Liver (tissue), 9 donors: ENCODE measurements around the gene HACD2. TPM values are rescaled to one million over a fixed set of nuclear protein-coding genes. Genes with fewer than 3 reads are reported as not detected.

Experiments used
- DNase-seq: peaks from one replicate; pipeline ENCODE4 v3.0.0-alpha.2; 2017; ENCODE audit warnings: low spot score
- H3K27ac ChIP-seq, 2 donors: one replicate each; pipeline ENCODE4 v1.7.0; 2013; ENCODE audit warnings: inconsistent platforms in 2 of 2, low read length in 2 of 2, control low read depth in 1 of 2, low read depth in 1 of 2, mild to moderate bottlenecking in 1 of 2
- H3K27me3 ChIP-seq, 4 donors: one replicate each; pipeline versions ENCODE4 v1.6.1 to v1.7.0; 2013; ENCODE audit warnings: low read length in 3 of 4, inconsistent platforms in 1 of 4, mild to moderate bottlenecking in 1 of 4, moderate library complexity in 1 of 4; ENCODE audit not compliant: control insufficient read depth in 4 of 4, insufficient read depth in 4 of 4
- H3K36me3 ChIP-seq, 4 donors: one replicate each; pipeline versions ENCODE4 v1.6.1 to v1.7.0; 2013; ENCODE audit warnings: low read length in 3 of 4, mild to moderate bottlenecking in 3 of 4, low read depth in 1 of 4, moderate library complexity in 1 of 4; ENCODE audit not compliant: control insufficient read depth in 4 of 4, insufficient read depth in 3 of 4
- H3K4me1 ChIP-seq, 4 donors: one replicate each; pipeline versions ENCODE4 v1.6.1 to v1.7.0; 2013; ENCODE audit warnings: low read length in 3 of 4, mild to moderate bottlenecking in 3 of 4, moderate library complexity in 1 of 4; ENCODE audit not compliant: control insufficient read depth in 4 of 4, insufficient read depth in 4 of 4
- H3K4me3 ChIP-seq, 3 donors: one replicate each; pipeline versions ENCODE4 v1.6.1 to v1.7.0; 2013; ENCODE audit warnings: low read length in 3 of 3, control low read depth in 1 of 3, low read depth in 1 of 3, mild to moderate bottlenecking in 1 of 3
- H3K9ac ChIP-seq, 2 donors: one replicate each; pipeline ENCODE4 v1.7.0; 2013; ENCODE audit warnings: low read length in 2 of 2, mild to moderate bottlenecking in 2 of 2, moderate library complexity in 2 of 2, control low read depth in 1 of 2, low read depth in 1 of 2
- H3K9me3 ChIP-seq, 4 donors: one replicate each; pipeline versions ENCODE4 v1.6.1 to v1.7.0; 2013; ENCODE audit warnings: low read length in 3 of 4; ENCODE audit not compliant: control insufficient read depth in 4 of 4
- EGR1 ChIP-seq, 2 donors: IDR thresholded peaks; 2 replicates each; pipeline ENCODE4 v1.6.1; 2016 to 2018; ENCODE audit warnings: antibody characterized with exemption in 2 of 2, low read depth in 2 of 2
- FOXA1 ChIP-seq: IDR thresholded peaks from 2 replicates; pipeline ENCODE4 v1.6.1; 2016; ENCODE audit warnings: antibody characterized with exemption
- FOXA2 ChIP-seq: IDR thresholded peaks from 2 replicates; pipeline ENCODE4 v1.6.1; 2016; ENCODE audit warnings: antibody characterized with exemption
- HNF4A ChIP-seq, 2 donors: conservative IDR thresholded peaks; 2 replicates each; pipeline ENCODE4 v1.6.1; 2016; ENCODE audit warnings: antibody characterized with exemption in 2 of 2, mild to moderate bottlenecking in 2 of 2
- JUND ChIP-seq, 2 donors: IDR thresholded peaks; 2 replicates each; pipeline ENCODE4 v1.6.1; 2016; ENCODE audit warnings: antibody characterized with exemption in 2 of 2
- NR2F2 ChIP-seq: IDR thresholded peaks from 2 replicates; pipeline ENCODE4 v1.6.1; 2016; ENCODE audit warnings: antibody characterized with exemption
- RAD21 ChIP-seq, 2 donors: IDR thresholded peaks; 2 replicates each; pipeline ENCODE4 v1.6.1; 2016; ENCODE audit warnings: antibody characterized with exemption in 2 of 2, mild to moderate bottlenecking in 2 of 2
- RXRA ChIP-seq, 2 donors: IDR thresholded peaks; 2 replicates each; pipeline ENCODE4 v1.6.1; 2017 to 2018; ENCODE audit warnings: antibody characterized with exemption in 2 of 2, mild to moderate bottlenecking in 1 of 2
- YY1 ChIP-seq: IDR thresholded peaks from 2 replicates; pipeline ENCODE4 v1.6.1; 2016; ENCODE audit warnings: antibody characterized with exemption, mild to moderate bottlenecking
- WGBS: extraction: QIAGEN DNeasy Blood & Tissue Kit; methylation state at CpG from one replicate; pipeline ENCODE4 v1.1.7; 2013; 5-methylcytosine and 5-hydroxymethylcytosine counted together
- polyA plus RNA-seq, 2 donors: library from polyadenylated mRNA; stranded (reverse) in 1 of 2; unstranded in 1 of 2; fragments of 200-250 nt in 1 of 2; fragments of >200 nt in 1 of 2; fragmentation: Nextera tagmentation in 1 of 2; extraction: Ambion mirVana in 1 of 2; gene quantifications; one replicate each; pipeline versions ENCODE4 v1.2.1 to v1.2.3, GENCODE V29; 2013 to 2015
- total RNA-seq, 2 donors: library from RNA; depleted of rRNA; stranded (reverse); fragments of >200 nt; gene quantifications; one replicate each; pipeline ENCODE4 v1.2.3, GENCODE V29; 2014
- TF ChIP-seq, protein P1 (sequence below): IDR thresholded peaks from 2 replicates; pipeline ENCODE4 v1.6.1; 2016; ENCODE audit warnings: antibody characterized with exemption, mild to moderate bottlenecking
- TF ChIP-seq, protein P2 (sequence below): fragments of 150-350 bp; IDR thresholded peaks from 2 replicates; pipeline ENCODE4 v1.5.1; 2017; ENCODE audit warnings: improper control_type of control experiment, low read depth, low read length; ENCODE audit not compliant: missing input control
- TF ChIP-seq, protein P3 (sequence below): IDR thresholded peaks from 2 replicates; pipeline ENCODE4 v1.6.1; 2016; ENCODE audit warnings: antibody characterized with exemption
- TF ChIP-seq, protein P4 (sequence below): IDR thresholded peaks from 2 replicates; pipeline ENCODE4 v1.6.1; 2016; ENCODE audit warnings: antibody characterized with exemption
- donor health status: healthy.
- donor health status: healthy.
- donor health status: healthy.
- donor health status: healthy.
- donor health status: healthy.

The HACD2 gene
- total and polyA plus RNA-seq, 4 donors = 14.8 to 45.2 (median 25.2) TPM

DNA sequence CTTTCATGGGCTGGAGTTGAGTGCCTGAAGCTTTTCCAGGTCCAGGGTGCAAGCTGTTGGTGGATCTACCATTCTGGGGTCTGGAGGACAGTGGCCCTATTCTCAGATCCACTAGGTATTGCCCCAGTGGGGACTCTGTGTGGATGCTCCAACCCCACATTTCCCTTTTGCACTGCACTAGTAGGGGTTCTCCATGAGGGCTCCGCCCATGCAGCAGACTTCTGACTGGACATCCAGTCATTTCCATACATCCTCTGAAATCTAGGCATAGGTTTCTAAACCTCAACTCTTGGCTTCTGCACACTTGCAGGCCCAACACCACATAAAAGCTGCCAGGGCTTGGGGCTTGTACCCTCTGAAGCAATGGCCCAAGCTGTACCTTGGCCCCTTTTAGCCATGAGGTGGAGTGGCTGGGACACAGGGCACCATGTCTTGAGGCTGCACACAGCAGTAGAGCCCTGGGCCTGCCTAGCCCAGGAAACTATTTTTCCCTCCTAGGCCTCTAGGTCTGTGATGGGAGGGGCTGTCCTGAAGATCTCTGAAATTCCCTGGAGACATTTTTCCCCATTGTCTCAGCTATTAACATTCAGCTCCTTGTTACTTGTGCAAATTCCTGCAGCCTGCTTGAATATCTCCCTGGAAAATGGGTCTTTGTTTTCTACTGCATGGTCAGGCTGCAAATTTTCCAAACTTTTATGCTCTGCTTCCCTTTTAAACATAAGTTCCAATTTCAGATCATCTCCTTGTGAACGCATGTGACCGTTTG is 6.0 kb upstream of the HACD2 start:
- Histone ChIP-seq H3K9ac (no peak overlapping the region), H3K27ac (no peak overlapping the region), H3K9me3 (peaks cover 0 to 5% (median 3%) of the 10 kb centered on the region in 4 donors), H3K27me3 (no peaks in the 10 kb centered on the region), H3K4me1 (peaks cover 5 to 13% (median 10%) of the 10 kb centered on the region in 4 donors), H3K4me3 (no peak overlapping the region), H3K36me3 (no peaks in the 10 kb centered on the region)
- TF ChIP-seq, protein P1, sequence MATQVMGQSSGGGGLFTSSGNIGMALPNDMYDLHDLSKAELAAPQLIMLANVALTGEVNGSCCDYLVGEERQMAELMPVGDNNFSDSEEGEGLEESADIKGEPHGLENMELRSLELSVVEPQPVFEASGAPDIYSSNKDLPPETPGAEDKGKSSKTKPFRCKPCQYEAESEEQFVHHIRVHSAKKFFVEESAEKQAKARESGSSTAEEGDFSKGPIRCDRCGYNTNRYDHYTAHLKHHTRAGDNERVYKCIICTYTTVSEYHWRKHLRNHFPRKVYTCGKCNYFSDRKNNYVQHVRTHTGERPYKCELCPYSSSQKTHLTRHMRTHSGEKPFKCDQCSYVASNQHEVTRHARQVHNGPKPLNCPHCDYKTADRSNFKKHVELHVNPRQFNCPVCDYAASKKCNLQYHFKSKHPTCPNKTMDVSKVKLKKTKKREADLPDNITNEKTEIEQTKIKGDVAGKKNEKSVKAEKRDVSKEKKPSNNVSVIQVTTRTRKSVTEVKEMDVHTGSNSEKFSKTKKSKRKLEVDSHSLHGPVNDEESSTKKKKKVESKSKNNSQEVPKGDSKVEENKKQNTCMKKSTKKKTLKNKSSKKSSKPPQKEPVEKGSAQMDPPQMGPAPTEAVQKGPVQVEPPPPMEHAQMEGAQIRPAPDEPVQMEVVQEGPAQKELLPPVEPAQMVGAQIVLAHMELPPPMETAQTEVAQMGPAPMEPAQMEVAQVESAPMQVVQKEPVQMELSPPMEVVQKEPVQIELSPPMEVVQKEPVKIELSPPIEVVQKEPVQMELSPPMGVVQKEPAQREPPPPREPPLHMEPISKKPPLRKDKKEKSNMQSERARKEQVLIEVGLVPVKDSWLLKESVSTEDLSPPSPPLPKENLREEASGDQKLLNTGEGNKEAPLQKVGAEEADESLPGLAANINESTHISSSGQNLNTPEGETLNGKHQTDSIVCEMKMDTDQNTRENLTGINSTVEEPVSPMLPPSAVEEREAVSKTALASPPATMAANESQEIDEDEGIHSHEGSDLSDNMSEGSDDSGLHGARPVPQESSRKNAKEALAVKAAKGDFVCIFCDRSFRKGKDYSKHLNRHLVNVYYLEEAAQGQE = no peak
- TF ChIP-seq YY1 = no peak
- no peak for TF ChIP-seq EGR1 (IDR thresholded peaks at IDR 0.05; ENCODE audit: low read depth in 2 of 2)
- TF ChIP-seq HNF4A (conservative IDR thresholded peaks at IDR 0.05) = no peak
- no peak for TF ChIP-seq JUND (IDR thresholded peaks at IDR 0.05)
- TF ChIP-seq, protein P2, sequence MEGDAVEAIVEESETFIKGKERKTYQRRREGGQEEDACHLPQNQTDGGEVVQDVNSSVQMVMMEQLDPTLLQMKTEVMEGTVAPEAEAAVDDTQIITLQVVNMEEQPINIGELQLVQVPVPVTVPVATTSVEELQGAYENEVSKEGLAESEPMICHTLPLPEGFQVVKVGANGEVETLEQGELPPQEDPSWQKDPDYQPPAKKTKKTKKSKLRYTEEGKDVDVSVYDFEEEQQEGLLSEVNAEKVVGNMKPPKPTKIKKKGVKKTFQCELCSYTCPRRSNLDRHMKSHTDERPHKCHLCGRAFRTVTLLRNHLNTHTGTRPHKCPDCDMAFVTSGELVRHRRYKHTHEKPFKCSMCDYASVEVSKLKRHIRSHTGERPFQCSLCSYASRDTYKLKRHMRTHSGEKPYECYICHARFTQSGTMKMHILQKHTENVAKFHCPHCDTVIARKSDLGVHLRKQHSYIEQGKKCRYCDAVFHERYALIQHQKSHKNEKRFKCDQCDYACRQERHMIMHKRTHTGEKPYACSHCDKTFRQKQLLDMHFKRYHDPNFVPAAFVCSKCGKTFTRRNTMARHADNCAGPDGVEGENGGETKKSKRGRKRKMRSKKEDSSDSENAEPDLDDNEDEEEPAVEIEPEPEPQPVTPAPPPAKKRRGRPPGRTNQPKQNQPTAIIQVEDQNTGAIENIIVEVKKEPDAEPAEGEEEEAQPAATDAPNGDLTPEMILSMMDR = no peak
- no peak for TF ChIP-seq RXRA (IDR thresholded peaks at IDR 0.05)
- TF ChIP-seq, protein P3, sequence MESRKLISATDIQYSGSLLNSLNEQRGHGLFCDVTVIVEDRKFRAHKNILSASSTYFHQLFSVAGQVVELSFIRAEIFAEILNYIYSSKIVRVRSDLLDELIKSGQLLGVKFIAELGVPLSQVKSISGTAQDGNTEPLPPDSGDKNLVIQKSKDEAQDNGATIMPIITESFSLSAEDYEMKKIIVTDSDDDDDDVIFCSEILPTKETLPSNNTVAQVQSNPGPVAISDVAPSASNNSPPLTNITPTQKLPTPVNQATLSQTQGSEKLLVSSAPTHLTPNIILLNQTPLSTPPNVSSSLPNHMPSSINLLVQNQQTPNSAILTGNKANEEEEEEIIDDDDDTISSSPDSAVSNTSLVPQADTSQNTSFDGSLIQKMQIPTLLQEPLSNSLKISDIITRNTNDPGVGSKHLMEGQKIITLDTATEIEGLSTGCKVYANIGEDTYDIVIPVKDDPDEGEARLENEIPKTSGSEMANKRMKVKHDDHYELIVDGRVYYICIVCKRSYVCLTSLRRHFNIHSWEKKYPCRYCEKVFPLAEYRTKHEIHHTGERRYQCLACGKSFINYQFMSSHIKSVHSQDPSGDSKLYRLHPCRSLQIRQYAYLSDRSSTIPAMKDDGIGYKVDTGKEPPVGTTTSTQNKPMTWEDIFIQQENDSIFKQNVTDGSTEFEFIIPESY = no peak
- no peak for TF ChIP-seq FOXA1
- TF ChIP-seq FOXA2 = no peak
- TF ChIP-seq, protein P4, sequence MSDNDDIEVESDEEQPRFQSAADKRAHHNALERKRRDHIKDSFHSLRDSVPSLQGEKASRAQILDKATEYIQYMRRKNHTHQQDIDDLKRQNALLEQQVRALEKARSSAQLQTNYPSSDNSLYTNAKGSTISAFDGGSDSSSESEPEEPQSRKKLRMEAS = no peak
- TF ChIP-seq NR2F2 = no peak
- WGBS = 98% methylated on average over 3 of the region's 3 CpGs
- DNase-seq = no peak

DNA sequence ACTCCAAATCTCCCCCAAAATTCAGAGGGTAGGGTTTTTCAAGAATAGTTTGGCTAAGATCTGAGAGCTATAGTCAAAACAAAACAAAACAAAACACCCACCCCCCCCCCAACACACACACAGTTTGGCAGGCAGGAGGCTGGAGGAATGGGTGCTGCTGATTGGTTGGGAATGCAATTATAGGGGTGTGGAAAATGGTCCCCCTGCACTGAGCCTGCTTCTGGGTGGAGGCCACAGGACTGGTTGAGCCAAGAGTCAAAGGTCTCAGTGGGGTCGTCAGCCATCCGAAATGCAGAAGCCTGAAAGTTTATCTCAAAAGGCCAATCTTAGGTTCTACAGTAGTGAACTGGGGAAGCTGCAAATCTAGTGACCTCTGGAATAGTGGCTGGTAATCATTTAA is 2.5 kb upstream of the HACD2 start:
- Histone ChIP-seq H3K9ac (no peak overlapping the region), H3K4me3 (no peak overlapping the region), H3K9me3 (peaks cover 0 to 5% (median 3%) of the 10 kb centered on the region in 4 donors), H3K27me3 (no peaks in the 10 kb centered on the region), H3K36me3 (no peaks in the 10 kb centered on the region), H3K4me1 (peaks cover 2 to 27% (median 26%) of the 10 kb centered on the region in 4 donors), H3K27ac (no peak overlapping the region)
- TF ChIP-seq, protein P3 = no peak
- TF ChIP-seq JUND (IDR thresholded peaks at IDR 0.05) (no peak), NR2F2 (no peak), RAD21 (IDR thresholded peaks at IDR 0.05) (no peak)
- WGBS = 55% methylated on average over 2 of the region's 2 CpGs
- DNase-seq = no peak
